GM13976 (cell line): Measurements from ENCODE around the gene ZNF117.
"Not testable (repeated sequence)": the region's sequence is repeated elsewhere in the genome, so short reads cannot be mapped to it uniquely, and the experiment has no call there.

ENCODE experiments used
- DNase-seq: peaks from one replicate; pipeline ENCODE4 v3.0.0; 2012; ENCODE audit warnings: low spot score
- CTCF ChIP-seq: IDR thresholded peaks from 2 replicates; pipeline ENCODE4 v1.5.1; 2012; ENCODE audit warnings: borderline replicate concordance, mild to moderate bottlenecking; ENCODE audit not compliant: insufficient read depth; ENCODE audit errors: extremely low read depth, missing control alignments, control extremely low read depth
- in situ Hi-C: fragments of 300-500 bp; cut with MboI; formaldehyde crosslinking; loops from one replicate; pipeline ENCODE4 v1.12.0; 2022; ENCODE audit warnings: low sequenced_read_pairs, mixed read lengths, inconsistent platforms; ENCODE audit not compliant: unreplicated experiment

ZNF117 gene

DNA sequence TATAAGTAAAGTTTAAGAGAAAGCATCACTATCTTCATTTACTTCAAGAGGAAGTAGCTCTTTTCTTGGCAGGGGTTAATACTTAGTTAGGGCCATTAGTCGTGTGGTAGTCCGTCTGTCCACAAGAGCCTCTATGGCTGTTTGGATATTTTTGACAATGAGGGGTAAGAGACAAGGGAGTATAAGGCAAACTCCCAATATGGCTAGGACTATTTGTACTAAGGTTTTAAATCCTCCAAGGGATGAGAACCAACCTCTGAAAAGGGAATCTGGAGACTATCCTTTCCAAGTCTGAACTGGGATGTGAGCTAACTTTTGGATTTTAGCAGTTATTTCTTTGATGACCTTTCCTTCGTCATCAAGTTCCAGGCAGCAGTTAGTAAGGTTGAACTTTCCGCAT lies at the start of gene ZNF117:
Gene ZNF117 (minus strand): TSS at position 101 of the 400 bp plus-strand sequence.
- no peak for DNase-seq
- TF ChIP-seq CTCF: no peak
- in situ Hi-C loops: no loop called here

GRCh38 chr7:65038767-65039166 lies 47.9 kb upstream of the ZNF117 start:
- DNase-seq: peak; percentile 10
- in situ Hi-C loops: not testable (repeated sequence)

- TF ChIP-seq CTCF: no peak
- peak; percentile 92 for DNase-seq
- in situ Hi-C loops: no loop called here
Measured at GRCh38 chr7:65037740-65038688, 47.2 kb upstream of the ZNF117 start.

GRCh38 chr7:65036526-65036925 lies 45.7 kb upstream of the ZNF117 start:
- DNase-seq, in situ Hi-C loops: not testable (repeated sequence)

DNA sequence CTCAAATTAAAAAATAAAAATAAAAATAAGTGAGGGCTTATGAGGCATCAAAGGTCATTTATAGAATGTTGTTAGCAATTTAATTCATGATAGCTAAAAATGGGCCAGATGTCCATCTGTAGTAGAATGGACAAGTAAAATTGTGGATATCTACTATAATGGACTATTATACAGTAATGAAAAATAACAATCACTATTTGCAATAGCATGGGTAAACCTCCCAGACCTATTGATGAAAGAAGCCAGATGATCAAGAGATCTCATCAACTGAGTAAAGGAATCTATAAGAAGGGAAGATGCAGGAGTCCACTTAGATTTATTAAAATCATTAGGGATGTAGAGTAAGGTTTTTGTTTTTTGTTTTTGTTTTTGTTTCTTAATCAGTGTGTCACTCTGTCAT lies 44.6 kb upstream of the ZNF117 start:
- in situ Hi-C loops, DNase-seq: not testable (repeated sequence)

DNA sequence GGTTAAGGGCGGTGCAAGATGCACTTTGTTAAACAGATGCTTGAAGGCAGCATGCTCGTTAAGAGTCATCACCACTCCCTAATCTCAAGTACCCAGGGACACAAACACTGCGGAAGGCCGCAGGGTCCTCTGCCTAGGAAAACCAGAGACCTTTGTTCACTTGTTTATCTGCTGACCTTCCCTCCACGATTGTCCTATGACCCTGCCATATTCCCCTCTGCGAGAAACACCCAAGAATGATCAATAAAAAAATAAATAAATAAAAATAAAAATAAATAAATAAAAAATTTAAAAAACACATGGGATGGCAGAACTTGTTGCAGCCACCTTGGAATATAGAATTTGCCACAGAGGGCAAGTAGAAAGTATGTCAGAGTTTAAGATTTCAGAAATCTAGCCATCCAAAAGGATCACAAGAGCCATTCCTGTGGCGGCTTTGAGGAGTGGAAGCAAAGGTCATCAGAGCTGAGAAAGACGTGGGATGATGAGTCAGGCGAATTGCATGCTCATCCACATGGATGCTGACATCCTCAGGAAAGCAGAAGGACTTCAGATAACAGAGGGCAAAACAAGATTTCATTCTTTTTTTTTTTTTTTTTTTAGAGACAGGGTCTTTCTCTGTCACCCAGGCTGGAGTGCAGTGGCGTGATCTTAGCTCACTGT lies 43.4 kb upstream of the ZNF117 start:
- DNase-seq, in situ Hi-C loops: not testable (repeated sequence)

DNA sequence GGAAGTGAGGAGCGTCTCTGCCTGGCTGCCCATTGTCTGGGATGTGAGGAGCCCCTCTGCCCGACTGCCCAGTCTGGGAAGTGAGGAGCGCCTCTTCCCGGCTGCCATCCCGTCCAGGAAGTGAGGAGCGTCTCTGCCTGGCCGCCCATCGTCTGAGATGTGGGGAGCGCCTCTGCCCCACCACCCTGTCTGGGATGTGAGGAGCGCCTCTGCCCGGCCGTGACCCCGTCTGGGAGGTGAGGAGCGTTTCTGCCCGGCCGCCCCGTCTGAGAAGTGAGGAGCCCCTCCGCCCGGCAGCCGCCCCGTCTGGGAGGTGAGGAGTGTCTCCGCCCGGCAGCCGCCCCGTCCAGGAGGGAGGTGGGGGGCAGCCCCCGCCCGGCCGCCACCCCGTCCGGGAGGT lies 42.6 kb upstream of the ZNF117 start:
- DNase-seq, in situ Hi-C loops: not testable (repeated sequence)

GRCh38 chr7:65025023-65025422 lies 34.2 kb upstream of the ZNF117 start:
- DNase-seq, in situ Hi-C loops: not testable (repeated sequence)

- DNase-seq, in situ Hi-C loops: not testable (repeated sequence)
Measured at GRCh38 chr7:65020978-65021377, 30.1 kb upstream of the ZNF117 start.

DNA sequence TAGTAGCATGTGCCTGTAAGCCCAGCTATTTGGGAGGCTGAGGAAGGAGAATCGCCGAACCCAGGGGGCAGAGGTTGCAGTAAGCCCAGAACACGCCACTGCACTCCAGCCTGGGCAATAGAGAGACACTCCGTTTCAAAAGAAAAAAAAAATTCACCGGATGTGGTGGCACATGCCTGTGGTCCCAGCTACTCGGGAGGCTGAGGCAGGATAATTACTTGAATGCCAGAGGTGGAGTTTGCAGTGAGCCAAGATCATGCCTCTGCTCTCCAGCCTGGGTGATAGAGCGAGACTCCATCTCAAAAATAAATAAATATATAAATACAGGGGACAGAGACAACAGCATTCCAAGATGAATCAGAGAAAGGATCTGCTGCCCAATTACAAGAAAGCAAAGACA lies 19.0 kb upstream of the ZNF117 start:
- in situ Hi-C loops, DNase-seq: not testable (repeated sequence)

GRCh38 chr7:65009394-65009793 lies 18.6 kb upstream of the ZNF117 start:
- in situ Hi-C loops, DNase-seq: not testable (repeated sequence)

DNA sequence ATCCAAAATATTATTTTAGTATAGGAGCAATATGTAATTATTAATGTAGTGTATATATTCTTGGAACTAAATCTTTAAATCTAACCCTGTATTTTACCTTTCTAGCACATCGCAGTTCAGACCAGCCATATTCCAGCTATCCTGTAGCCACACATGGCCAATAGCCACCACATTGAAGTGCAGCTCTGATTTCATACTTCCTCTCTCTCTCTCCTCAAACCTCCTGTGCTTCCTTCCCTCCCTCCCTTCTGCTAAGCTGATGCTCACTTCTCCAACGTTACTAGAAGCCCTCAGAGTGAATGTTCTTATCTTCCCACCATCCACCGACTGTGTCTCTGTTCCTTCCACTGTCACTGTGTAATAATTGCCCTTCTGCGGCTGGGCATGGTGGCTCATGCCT lies 16.2 kb upstream of the ZNF117 start:
- in situ Hi-C loops, DNase-seq: not testable (repeated sequence)
